Head of caudate nucleus (tissue), 42 donors: Measurements from ENCODE around the gene DHRS7C.
A peak's percentile ranks its signal among the peaks of the same experiment; 100 is the strongest.

Experiments
- DNase-seq, 42 donors: peaks; one replicate each; pipeline versions ENCODE4 v3.0.0 to v3.0.0-alpha.2; 2020 to 2021; ENCODE audit warnings: mixed read lengths in 7 of 42
- intact Hi-C: fragments of 100-400 bp; cut with DNase I; formaldehyde crosslinking; loops from one replicate; pipeline ENCODE4 v1.15.0; 2022

The DHRS7C gene

GRCh38 chr17:9769036-9769695, 22.2 kb downstream of the DHRS7C start:
- intact Hi-C loops = no loop called here
- no peak for DNase-seq

- peak in 2 of 42 donors; percentile 12 to 16 for DNase-seq
- intact Hi-C loops = no loop called here
Measured at GRCh38 chr17:9768381-9768934, 22.9 kb downstream of the DHRS7C start.

GRCh38 chr17:9767432-9767991, 23.9 kb downstream of the DHRS7C start:
- no peak for DNase-seq
- intact Hi-C loops = no loop called here

- no peak for DNase-seq
- intact Hi-C loops = no loop called here
Measured at GRCh38 chr17:9766970-9767369, 24.4 kb downstream of the DHRS7C start.

GRCh38 chr17:9765322-9765721, 26.1 kb downstream of the DHRS7C start:
- intact Hi-C loops = no loop called here
- no peak for DNase-seq

GRCh38 chr17:9763643-9764042, 27.7 kb downstream of the DHRS7C start:
- intact Hi-C loops = no loop called here
- DNase-seq = no peak

GRCh38 chr17:9760266-9760665, 31.1 kb downstream of the DHRS7C start:
- no peak for DNase-seq
- intact Hi-C loops = no loop called here

- no peak for DNase-seq
- intact Hi-C loops = no loop called here
Measured at GRCh38 chr17:9755083-9755482, 36.3 kb downstream of the DHRS7C start.

GRCh38 chr17:9750524-9750923, 40.9 kb downstream of the DHRS7C start:
- intact Hi-C loops = no loop called here
- no peak for DNase-seq

GRCh38 chr17:9729735-9730420, 61.5 kb downstream of the DHRS7C start:
- no peak for DNase-seq
- intact Hi-C loops = no loop called here

- DNase-seq = peak in 18 of 42 donors; percentile 3 to 64 (median 20)
- intact Hi-C loops = no loop called here
Measured at GRCh38 chr17:9729034-9729650, 62.2 kb downstream of the DHRS7C start.

GRCh38 chr17:9728564-9728963, 62.8 kb downstream of the DHRS7C start:
- intact Hi-C loops = no loop called here
- no peak for DNase-seq

GRCh38 chr17:9728005-9728404, 63.4 kb downstream of the DHRS7C start:
- no peak for DNase-seq

GRCh38 chr17:9726291-9726690, 65.1 kb downstream of the DHRS7C start:
- DNase-seq = no peak

More at GRCh38 chr17:9728005-9728404, 63.4 kb downstream of the DHRS7C start:
- intact Hi-C loops = no loop called here

GRCh38 chr17:9725575-9725974, 65.8 kb downstream of the DHRS7C start:
- intact Hi-C loops = no loop called here
- DNase-seq = peak in 17 of 42 donors; percentile 4 to 47 (median 24)

More at GRCh38 chr17:9726291-9726690, 65.1 kb downstream of the DHRS7C start:
- intact Hi-C loops = no loop called here
